GM12878 (cell line): ENCODE results near the gene MX1. TPM values are rescaled to one million over a fixed set of nuclear protein-coding genes. Genes with fewer than 3 reads are reported as not detected.

Experiments
- ATAC-seq: fragments of 200-7000 bp; cut with Tn5 transposase; 3 replicates; pipeline ENCODE4 v1.9.1; 2020; ENCODE audit warnings: mild to moderate bottlenecking, moderate library complexity
- BruUV-seq: library from RNA; stranded (reverse); fragments of 400-500 nt; replicated peaks from 2 replicates; lab custom pipeline; 2021; lab: Mats Ljungman, UMichigan
- CTCF ChIA-PET: fragments of 300-600 bp; sonication (Branson Sonifier 250); formaldehyde crosslinking; extraction: SDS; loops from one replicate; lab custom pipeline; 2021; ENCODE audit warnings: inconsistent platforms; lab: Yijun Ruan, JAX
- POLR2A ChIA-PET: fragments of 350-600 bp; formaldehyde crosslinking; extraction: SDS; loops from one replicate; lab custom pipeline; 2021; ENCODE audit warnings: inconsistent platforms; lab: Charles Lee
- RAD21 ChIA-PET: fragments of 300-600 bp; sonication (Branson Sonifier 250); formaldehyde crosslinking; loops from one replicate; lab custom pipeline; 2023; ENCODE audit warnings: antibody characterized with exemption; ENCODE audit not compliant: unreplicated experiment; lab: Charles Lee
- SMC1A ChIA-PET: fragments of 300-600 bp; sonication (Branson Sonifier 250); formaldehyde crosslinking; loops from one replicate; lab custom pipeline; 2023; ENCODE audit not compliant: unreplicated experiment, uncharacterized antibody; lab: Charles Lee
- DNase-seq: peaks from one replicate; pipeline ENCODE4 v3.0.0-alpha.2; 2011; ENCODE audit warnings: low read depth, low spot score
- FAIRE-seq: peaks from 3 replicates; lab custom pipeline; 2011; peaks lifted over from hg19 to GRCh38; lab: Jason Lieb, UNC
- H2AFZ ChIP-seq: 2 replicates; pipeline ENCODE4 v1.6.0; 2011; ENCODE audit warnings: low read depth, low read length, control low read depth; ENCODE audit not compliant: control insufficient read depth
- H3K27ac ChIP-seq: 2 replicates; pipeline ENCODE4 v1.5.1; 2011; ENCODE audit warnings: control low read depth; ENCODE audit not compliant: control insufficient read depth, insufficient read depth
- H3K27me3 ChIP-seq, 2 experiments: replicated peaks in 1 of 2; 2 replicates each; pipeline versions ENCODE4 v1.6.0 to v1.6.1; 2011; ENCODE audit warnings: low read length in 1 of 2; ENCODE audit not compliant: control insufficient read depth in 2 of 2, insufficient read depth in 2 of 2
- H3K36me3 ChIP-seq, 2 experiments: 2 replicates each; pipeline ENCODE4 v1.5.1; 2011; ENCODE audit warnings: low read length in 1 of 2; ENCODE audit not compliant: control insufficient read depth in 2 of 2, insufficient read depth in 2 of 2
- H3K4me1 ChIP-seq: 2 replicates; pipeline ENCODE4 v1.6.1; 2011; ENCODE audit warnings: mild to moderate bottlenecking, low read length, moderate library complexity, mixed read lengths; ENCODE audit not compliant: control insufficient read depth, insufficient read depth
- H3K4me2 ChIP-seq: 2 replicates; pipeline ENCODE4 v1.6.0; 2011; ENCODE audit warnings: control low read depth; ENCODE audit not compliant: control insufficient read depth, insufficient read depth
- H3K4me3 ChIP-seq: fragments of 200-600 bp; sonication (generic); 2 replicates; pipeline ENCODE4 v1.5.1; 2016
- H3K79me2 ChIP-seq: 2 replicates; pipeline ENCODE4 v1.6.0; 2011; ENCODE audit warnings: low read length; ENCODE audit not compliant: control insufficient read depth, insufficient read depth
- H3K9ac ChIP-seq: 2 replicates; pipeline ENCODE4 v1.8.0; 2011; ENCODE audit warnings: low read length, control low read depth, mixed read lengths; ENCODE audit not compliant: control insufficient read depth, insufficient read depth
- H3K9me3 ChIP-seq: replicated peaks from 3 replicates; pipeline ENCODE4 v1.5.1; 2011; ENCODE audit warnings: mild to moderate bottlenecking, low read length; ENCODE audit not compliant: control insufficient read depth, insufficient read depth
- H4K20me1 ChIP-seq: 2 replicates; pipeline ENCODE4 v1.6.0; 2011; ENCODE audit not compliant: control insufficient read depth, insufficient read depth
- CHD2 ChIP-seq: IDR thresholded peaks from 2 replicates; pipeline ENCODE4 v1.6.1; 2011; ENCODE audit warnings: low read depth, low read length, improper control_type of control experiment, borderline replicate concordance
- EZH2 ChIP-seq: IDR thresholded peaks from 2 replicates; pipeline ENCODE4 v1.6.1; 2012; ENCODE audit warnings: low read depth, mild to moderate bottlenecking, control low read depth, inconsistent platforms, low read length, borderline replicate concordance; ENCODE audit not compliant: control insufficient read depth
- MYC ChIP-seq: IDR thresholded peaks from 2 replicates; pipeline ENCODE4 v1.6.1; 2011; ENCODE audit warnings: mild to moderate bottlenecking, low read length, moderate library complexity, inconsistent platforms; ENCODE audit not compliant: insufficient read depth, insufficient replicate concordance, insufficient read length, severe bottlenecking
- NFIC ChIP-seq: IDR thresholded peaks from 2 replicates; pipeline ENCODE4 v1.6.1; 2012; ENCODE audit warnings: low read depth, mild to moderate bottlenecking, inconsistent platforms, low read length, moderate library complexity
- NFYA ChIP-seq: IDR thresholded peaks from 2 replicates; pipeline ENCODE4 v1.6.1; 2011; ENCODE audit warnings: low read depth, mild to moderate bottlenecking, low read length, improper control_type of control experiment, borderline replicate concordance
- NRF1 ChIP-seq: conservative IDR thresholded peaks from 2 replicates; pipeline ENCODE4 v1.6.1; 2011; ENCODE audit warnings: mild to moderate bottlenecking, low read depth, low read length, improper control_type of control experiment
- POLR2AphosphoS2 ChIP-seq: IDR thresholded peaks from 2 replicates; pipeline ENCODE4 v1.6.1; 2011; ENCODE audit warnings: low read depth, mild to moderate bottlenecking, low read length, improper control_type of control experiment, moderate library complexity
- SUPT20H ChIP-seq: IDR thresholded peaks from 2 replicates; pipeline ENCODE4 v1.6.1; 2011; ENCODE audit warnings: low read depth, mild to moderate bottlenecking, low read length, moderate library complexity, borderline replicate concordance; ENCODE audit not compliant: control insufficient read depth
- TCF3 ChIP-seq: IDR thresholded peaks from 2 replicates; pipeline ENCODE4 v1.6.1; 2012; ENCODE audit warnings: low read depth, mild to moderate bottlenecking, low read length, borderline replicate concordance; ENCODE audit not compliant: insufficient read depth
- WGBS: methylation state at CpG from one replicate; pipeline ENCODE4 v1.1.6; 2016; ENCODE audit warnings: low lambda C conversion rate; ENCODE audit not compliant: insufficient replicate concordance, insufficient coverage; ENCODE audit errors: missing lambda C conversion rate; 5-methylcytosine and 5-hydroxymethylcytosine counted together
- in situ Hi-C: fragments of 300-500 bp; cut with MboI; formaldehyde crosslinking; loops from 9 replicates; pipeline ENCODE4 v1.14.3; 2018; ENCODE audit warnings: mixed read lengths
- intact Hi-C: fragments of 100-400 bp; cut with micrococcal nuclease; formaldehyde crosslinking; loops from one replicate; pipeline ENCODE4 v1.14.2; 2022; ENCODE audit not compliant: unreplicated experiment
- polyA plus RNA-seq, 11 experiments: library from polyadenylated mRNA; depleted of rRNA in 4 of 11; unstranded in 6 of 11; stranded (reverse) in 5 of 11; fragments of >200 nt; fragmentation: Nextera tagmentation in 4 of 11; fragmentation: Illumina TruSeq in 1 of 11; extraction: Ambion mirVana in 4 of 11; extraction: Trizol in 1 of 11; gene quantifications; 1 replicate in 1 of 11; 2 replicates in 10 of 11; pipeline versions ENCODE4 v1.2.1 to v1.2.3, GENCODE V29; 2011 to 2016; ENCODE audit warnings: inconsistent platforms in 2 of 11, missing spikeins in 2 of 11, low read depth in 1 of 11
- total RNA-seq, 4 experiments: library from RNA; depleted of rRNA in 3 of 4; stranded (reverse); fragments of >200 nt in 3 of 4; fragmentation: Illumina TruSeq in 1 of 4; extraction: Trizol in 1 of 4; gene quantifications; 2 replicates each; pipeline versions ENCODE4 v1.2.1 to v1.2.3, GENCODE V29; 2013 to 2021
- TF ChIP-seq, protein P1 (sequence below): IDR thresholded peaks from 2 replicates; pipeline ENCODE4 v1.6.1; 2011; ENCODE audit warnings: borderline replicate concordance, low read depth, mild to moderate bottlenecking, moderate library complexity, low read length; ENCODE audit not compliant: insufficient read depth, poor library complexity, severe bottlenecking
- TF ChIP-seq, protein P2 (sequence below): fragments of 450-650 bp; IDR thresholded peaks from 2 replicates; pipeline ENCODE4 v1.6.1; 2016; ENCODE audit warnings: mild to moderate bottlenecking

Gene MX1
- total and polyA plus RNA-seq, 10 of the 15 experiments (the other 5 are each of a cell fraction or from before 2014, with no cell fraction given), result 75.9 to 385 (median 302) TPM

DNA sequence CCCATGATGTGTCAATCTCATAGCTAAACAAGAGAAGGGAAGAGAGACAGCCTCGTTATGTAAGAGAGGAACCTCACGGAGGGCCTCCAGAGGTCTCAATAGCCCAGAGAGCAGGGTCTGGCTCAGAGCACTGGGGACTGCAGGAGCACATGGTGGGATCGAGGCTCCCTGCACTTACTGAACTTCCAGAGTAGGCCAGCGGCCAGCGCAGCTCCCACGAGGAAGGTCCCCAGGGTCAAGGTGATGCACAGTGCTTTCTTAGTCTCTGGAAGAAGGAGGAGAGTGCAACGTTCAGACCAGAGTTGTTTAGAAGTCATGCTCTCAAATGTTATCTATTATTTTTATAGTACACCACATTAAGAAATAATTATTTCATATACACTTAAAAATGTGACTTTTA, 63.3 kb downstream of the MX1 start:
- ChIA-PET POLR2A (no interaction called here), CTCF (no interaction called here), RAD21 (no interaction called here), SMC1A (interaction anchor here (1.7 kb wide), 1 partner anchor 206 kb away, joined by 3 read pairs; no protein-coding TSS in a partner anchor)
- no TSS peak for BruUV-seq
- no peaks in the 10 kb centered on the region; a peak in 1 of 4 replicates for H3K27me3 ChIP-seq
- FAIRE-seq (no peak), ATAC-seq (no peak), DNase-seq (no peak)
- no peak overlapping the region for H3K4me3 ChIP-seq
- no peaks in the 10 kb centered on the region for H3K9me3 ChIP-seq
- WGBS, result 24% methylated on average over 7 of the region's 7 CpGs
- no peaks in the 10 kb centered on the region for H3K36me3 ChIP-seq
- no peaks in the 10 kb centered on the region for H3K4me1 ChIP-seq
- H3K4me2 ChIP-seq, result no peak overlapping the region
- in situ Hi-C loops, result no loop called here
- H3K27ac ChIP-seq, result no peak overlapping the region
- TF ChIP-seq CHD2 (no peak), EZH2 (no peak)
- no peaks in the 10 kb centered on the region for H4K20me1 ChIP-seq
- no peaks in the 10 kb centered on the region for H3K79me2 ChIP-seq
- no peak overlapping the region for H2AFZ ChIP-seq
- intact Hi-C loops, result no loop called here
- no peak overlapping the region for H3K9ac ChIP-seq

DNA sequence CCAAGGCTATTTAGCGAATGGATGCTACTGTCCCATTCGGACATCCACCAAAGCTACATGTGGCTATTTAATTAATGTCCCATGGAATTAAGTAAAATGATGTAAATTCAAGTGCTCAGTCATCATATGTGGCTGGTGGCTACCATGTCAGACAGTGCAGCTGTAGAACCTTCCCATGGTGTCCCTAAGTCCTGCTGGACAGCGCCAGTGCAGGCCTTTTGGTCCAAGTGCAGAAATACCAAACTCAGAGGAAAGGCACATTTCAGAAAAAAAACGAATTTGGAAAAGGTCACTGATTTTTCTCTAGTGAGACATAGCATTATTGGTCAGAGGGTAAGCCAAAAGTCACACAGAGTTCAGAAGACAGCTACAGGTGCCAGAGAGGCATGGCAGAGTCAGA, 64.3 kb downstream of the MX1 start:
- no peak for DNase-seq
- no peak for FAIRE-seq
- H3K36me3 ChIP-seq, result no peaks in the 10 kb centered on the region
- intact Hi-C loops (no loop called here), in situ Hi-C loops (no loop called here)
- no peak overlapping the region for H2AFZ ChIP-seq
- POLR2A ChIA-PET, result no interaction called here
- no peaks in the 10 kb centered on the region for H4K20me1 ChIP-seq
- RAD21 ChIA-PET, result no interaction called here
- H3K27me3 ChIP-seq, result no peaks in the 10 kb centered on the region; a peak in 1 of 4 replicates
- H3K27ac ChIP-seq, result no peak overlapping the region
- no peak for TF ChIP-seq NRF1
- TF ChIP-seq TCF3, result no peak
- TF ChIP-seq SUPT20H, result no peak
- no peak for TF ChIP-seq MYC
- TF ChIP-seq, protein P1, sequence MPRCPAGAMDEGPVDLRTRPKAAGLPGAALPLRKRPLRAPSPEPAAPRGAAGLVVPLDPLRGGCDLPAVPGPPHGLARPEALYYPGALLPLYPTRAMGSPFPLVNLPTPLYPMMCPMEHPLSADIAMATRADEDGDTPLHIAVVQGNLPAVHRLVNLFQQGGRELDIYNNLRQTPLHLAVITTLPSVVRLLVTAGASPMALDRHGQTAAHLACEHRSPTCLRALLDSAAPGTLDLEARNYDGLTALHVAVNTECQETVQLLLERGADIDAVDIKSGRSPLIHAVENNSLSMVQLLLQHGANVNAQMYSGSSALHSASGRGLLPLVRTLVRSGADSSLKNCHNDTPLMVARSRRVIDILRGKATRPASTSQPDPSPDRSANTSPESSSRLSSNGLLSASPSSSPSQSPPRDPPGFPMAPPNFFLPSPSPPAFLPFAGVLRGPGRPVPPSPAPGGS, result no peak
- no peak for TF ChIP-seq NFIC
- TF ChIP-seq POLR2AphosphoS2, result no peak
- TF ChIP-seq, protein P2, sequence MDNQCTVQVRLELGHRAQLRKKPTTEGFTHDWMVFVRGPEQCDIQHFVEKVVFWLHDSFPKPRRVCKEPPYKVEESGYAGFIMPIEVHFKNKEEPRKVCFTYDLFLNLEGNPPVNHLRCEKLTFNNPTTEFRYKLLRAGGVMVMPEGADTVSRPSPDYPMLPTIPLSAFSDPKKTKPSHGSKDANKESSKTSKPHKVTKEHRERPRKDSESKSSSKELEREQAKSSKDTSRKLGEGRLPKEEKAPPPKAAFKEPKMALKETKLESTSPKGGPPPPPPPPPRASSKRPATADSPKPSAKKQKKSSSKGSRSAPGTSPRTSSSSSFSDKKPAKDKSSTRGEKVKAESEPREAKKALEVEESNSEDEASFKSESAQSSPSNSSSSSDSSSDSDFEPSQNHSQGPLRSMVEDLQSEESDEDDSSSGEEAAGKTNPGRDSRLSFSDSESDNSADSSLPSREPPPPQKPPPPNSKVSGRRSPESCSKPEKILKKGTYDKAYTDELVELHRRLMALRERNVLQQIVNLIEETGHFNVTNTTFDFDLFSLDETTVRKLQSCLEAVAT, result no peak
- no peak for TF ChIP-seq NFYA
- H3K4me2 ChIP-seq, result no peak overlapping the region
- CTCF ChIA-PET, result no interaction called here
- H3K9me3 ChIP-seq, result no peaks in the 10 kb centered on the region
- no peaks in the 10 kb centered on the region for H3K4me1 ChIP-seq
- SMC1A ChIA-PET, result interaction anchor here (1.7 kb wide), 1 partner anchor 207 kb away, joined by 3 read pairs; no protein-coding TSS in a partner anchor
- no TSS peak for BruUV-seq
- 26% methylated on average over 4 of the region's 4 CpGs for WGBS
- H3K79me2 ChIP-seq, result no peaks in the 10 kb centered on the region
- ATAC-seq, result no peak
- H3K4me3 ChIP-seq, result no peak overlapping the region
- no peak overlapping the region for H3K9ac ChIP-seq
